ENCODE data around the gene TRAPPC10.

DNA sequence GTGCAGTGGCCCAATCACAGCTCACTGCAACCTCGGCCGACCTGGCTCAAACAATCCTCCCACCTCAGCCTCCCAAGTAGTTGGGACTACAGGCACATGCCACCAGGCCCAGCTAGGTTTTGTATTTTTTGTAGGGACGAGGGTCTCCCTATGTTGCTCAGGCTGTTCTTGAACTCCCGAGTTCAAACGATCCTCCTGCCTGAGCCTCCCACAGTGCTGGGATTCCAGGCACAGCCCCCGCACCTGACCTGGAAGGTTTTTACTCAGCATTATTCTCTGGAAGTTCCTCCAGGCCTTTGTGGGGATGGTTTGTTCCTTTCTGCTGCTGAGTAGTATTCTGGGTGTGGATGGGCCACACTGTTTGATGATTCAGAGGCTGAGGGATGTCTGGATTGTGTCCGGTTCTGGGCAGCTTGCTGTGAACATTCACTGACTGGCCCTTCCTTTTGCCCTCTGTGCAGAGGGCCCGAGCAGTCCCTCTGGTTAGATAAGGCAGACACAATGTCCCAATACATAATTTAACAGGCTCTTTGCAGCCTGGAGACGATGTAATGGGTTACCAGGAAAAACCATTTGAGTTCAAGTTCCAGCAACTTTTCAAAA is 6.0 kb upstream of the TRAPPC10 start:
- TF ChIP-seq, protein P1, sequence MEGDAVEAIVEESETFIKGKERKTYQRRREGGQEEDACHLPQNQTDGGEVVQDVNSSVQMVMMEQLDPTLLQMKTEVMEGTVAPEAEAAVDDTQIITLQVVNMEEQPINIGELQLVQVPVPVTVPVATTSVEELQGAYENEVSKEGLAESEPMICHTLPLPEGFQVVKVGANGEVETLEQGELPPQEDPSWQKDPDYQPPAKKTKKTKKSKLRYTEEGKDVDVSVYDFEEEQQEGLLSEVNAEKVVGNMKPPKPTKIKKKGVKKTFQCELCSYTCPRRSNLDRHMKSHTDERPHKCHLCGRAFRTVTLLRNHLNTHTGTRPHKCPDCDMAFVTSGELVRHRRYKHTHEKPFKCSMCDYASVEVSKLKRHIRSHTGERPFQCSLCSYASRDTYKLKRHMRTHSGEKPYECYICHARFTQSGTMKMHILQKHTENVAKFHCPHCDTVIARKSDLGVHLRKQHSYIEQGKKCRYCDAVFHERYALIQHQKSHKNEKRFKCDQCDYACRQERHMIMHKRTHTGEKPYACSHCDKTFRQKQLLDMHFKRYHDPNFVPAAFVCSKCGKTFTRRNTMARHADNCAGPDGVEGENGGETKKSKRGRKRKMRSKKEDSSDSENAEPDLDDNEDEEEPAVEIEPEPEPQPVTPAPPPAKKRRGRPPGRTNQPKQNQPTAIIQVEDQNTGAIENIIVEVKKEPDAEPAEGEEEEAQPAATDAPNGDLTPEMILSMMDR (IDR thresholded peaks at IDR 0.05) = no peak
- TF ChIP-seq POLR2A (IDR thresholded peaks at IDR 0.05) = no peak

Data from thyroid gland (tissue), 4 donors.